Peyer's patch (tissue), 4 donors: Measurements from ENCODE around the gene DACH2.

Experiments
- POLR2A ChIP-seq, 2 donors: fragments of 450-650 bp; IDR thresholded peaks; one replicate each; pipeline ENCODE4 v1.5.1; 2017; ENCODE audit warnings: antibody characterized with exemption in 2 of 2, mild to moderate bottlenecking in 2 of 2, moderate library complexity in 2 of 2
- TF ChIP-seq, protein P1 (sequence below), 6 experiments: fragments of 450-650 bp in 4 of 6; fragments of 200-600 bp in 2 of 6; sonication (generic) in 1 of 6; IDR thresholded peaks; one replicate each; pipeline ENCODE4 v1.5.1; 2017 to 2019; ENCODE audit warnings: antibody characterized with exemption in 6 of 6, mild to moderate bottlenecking in 3 of 6, moderate library complexity in 1 of 6

DNA sequence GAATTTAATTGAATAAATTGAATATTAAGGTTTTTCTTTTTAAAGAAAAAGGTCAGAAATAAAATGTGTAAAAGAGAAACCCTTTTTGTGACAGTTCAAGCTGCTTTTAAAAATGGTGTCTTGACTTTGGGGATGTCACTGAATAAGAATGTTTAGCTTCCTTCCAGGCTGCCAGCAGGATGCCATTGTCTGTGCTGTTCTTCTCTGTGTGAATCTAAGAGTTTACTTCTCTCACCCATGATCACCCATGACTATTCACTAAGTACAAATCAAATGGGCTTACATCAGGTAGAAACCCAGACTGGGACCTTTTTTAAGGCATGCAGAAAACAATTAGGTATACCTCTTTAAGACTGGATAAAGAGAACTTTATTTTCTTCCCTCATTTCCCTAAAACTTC is 115.3 kb downstream of the DACH2 start:
- TF ChIP-seq, protein P1, sequence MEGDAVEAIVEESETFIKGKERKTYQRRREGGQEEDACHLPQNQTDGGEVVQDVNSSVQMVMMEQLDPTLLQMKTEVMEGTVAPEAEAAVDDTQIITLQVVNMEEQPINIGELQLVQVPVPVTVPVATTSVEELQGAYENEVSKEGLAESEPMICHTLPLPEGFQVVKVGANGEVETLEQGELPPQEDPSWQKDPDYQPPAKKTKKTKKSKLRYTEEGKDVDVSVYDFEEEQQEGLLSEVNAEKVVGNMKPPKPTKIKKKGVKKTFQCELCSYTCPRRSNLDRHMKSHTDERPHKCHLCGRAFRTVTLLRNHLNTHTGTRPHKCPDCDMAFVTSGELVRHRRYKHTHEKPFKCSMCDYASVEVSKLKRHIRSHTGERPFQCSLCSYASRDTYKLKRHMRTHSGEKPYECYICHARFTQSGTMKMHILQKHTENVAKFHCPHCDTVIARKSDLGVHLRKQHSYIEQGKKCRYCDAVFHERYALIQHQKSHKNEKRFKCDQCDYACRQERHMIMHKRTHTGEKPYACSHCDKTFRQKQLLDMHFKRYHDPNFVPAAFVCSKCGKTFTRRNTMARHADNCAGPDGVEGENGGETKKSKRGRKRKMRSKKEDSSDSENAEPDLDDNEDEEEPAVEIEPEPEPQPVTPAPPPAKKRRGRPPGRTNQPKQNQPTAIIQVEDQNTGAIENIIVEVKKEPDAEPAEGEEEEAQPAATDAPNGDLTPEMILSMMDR (IDR thresholded peaks at IDR 0.05): no peak
- TF ChIP-seq POLR2A (IDR thresholded peaks at IDR 0.05): no peak
